GM12878 (cell line): Measurements from ENCODE around the gene LRP1B. TPM values are rescaled to one million over a fixed set of nuclear protein-coding genes. Genes with fewer than 3 reads are reported as not detected.

Experiments
- ATAC-seq: fragments of 200-7000 bp; cut with Tn5 transposase; 3 replicates; pipeline ENCODE4 v1.9.1; 2020; ENCODE audit warnings: mild to moderate bottlenecking, moderate library complexity
- BruUV-seq: library from RNA; stranded (reverse); fragments of 400-500 nt; replicated peaks from 2 replicates; lab custom pipeline; 2021; lab: Mats Ljungman, UMichigan
- CTCF ChIA-PET: fragments of 300-600 bp; sonication (Branson Sonifier 250); formaldehyde crosslinking; extraction: SDS; loops from one replicate; lab custom pipeline; 2021; ENCODE audit warnings: inconsistent platforms; lab: Yijun Ruan, JAX
- POLR2A ChIA-PET: fragments of 350-600 bp; formaldehyde crosslinking; extraction: SDS; loops from one replicate; lab custom pipeline; 2021; ENCODE audit warnings: inconsistent platforms; lab: Charles Lee
- RAD21 ChIA-PET: fragments of 300-600 bp; sonication (Branson Sonifier 250); formaldehyde crosslinking; loops from one replicate; lab custom pipeline; 2023; ENCODE audit warnings: antibody characterized with exemption; ENCODE audit not compliant: unreplicated experiment; lab: Charles Lee
- SMC1A ChIA-PET: fragments of 300-600 bp; sonication (Branson Sonifier 250); formaldehyde crosslinking; loops from one replicate; lab custom pipeline; 2023; ENCODE audit not compliant: unreplicated experiment, uncharacterized antibody; lab: Charles Lee
- DNase-seq: peaks from one replicate; pipeline ENCODE4 v3.0.0-alpha.2; 2011; ENCODE audit warnings: low read depth, low spot score
- FAIRE-seq: peaks from 3 replicates; lab custom pipeline; 2011; peaks lifted over from hg19 to GRCh38; lab: Jason Lieb, UNC
- H2AFZ ChIP-seq: 2 replicates; pipeline ENCODE4 v1.6.0; 2011; ENCODE audit warnings: low read depth, low read length, control low read depth; ENCODE audit not compliant: control insufficient read depth
- H3K27ac ChIP-seq: 2 replicates; pipeline ENCODE4 v1.5.1; 2011; ENCODE audit warnings: control low read depth; ENCODE audit not compliant: control insufficient read depth, insufficient read depth
- H3K27me3 ChIP-seq, 2 experiments: replicated peaks in 1 of 2; 2 replicates each; pipeline versions ENCODE4 v1.6.0 to v1.6.1; 2011; ENCODE audit warnings: low read length in 1 of 2; ENCODE audit not compliant: control insufficient read depth in 2 of 2, insufficient read depth in 2 of 2
- H3K36me3 ChIP-seq, 2 experiments: 2 replicates each; pipeline ENCODE4 v1.5.1; 2011; ENCODE audit warnings: low read length in 1 of 2; ENCODE audit not compliant: control insufficient read depth in 2 of 2, insufficient read depth in 2 of 2
- H3K4me1 ChIP-seq: 2 replicates; pipeline ENCODE4 v1.6.1; 2011; ENCODE audit warnings: mild to moderate bottlenecking, low read length, moderate library complexity, mixed read lengths; ENCODE audit not compliant: control insufficient read depth, insufficient read depth
- H3K4me2 ChIP-seq: 2 replicates; pipeline ENCODE4 v1.6.0; 2011; ENCODE audit warnings: control low read depth; ENCODE audit not compliant: control insufficient read depth, insufficient read depth
- H3K4me3 ChIP-seq: fragments of 200-600 bp; sonication (generic); 2 replicates; pipeline ENCODE4 v1.5.1; 2016
- H3K79me2 ChIP-seq: 2 replicates; pipeline ENCODE4 v1.6.0; 2011; ENCODE audit warnings: low read length; ENCODE audit not compliant: control insufficient read depth, insufficient read depth
- H3K9ac ChIP-seq: 2 replicates; pipeline ENCODE4 v1.8.0; 2011; ENCODE audit warnings: low read length, control low read depth, mixed read lengths; ENCODE audit not compliant: control insufficient read depth, insufficient read depth
- H3K9me3 ChIP-seq: replicated peaks from 3 replicates; pipeline ENCODE4 v1.5.1; 2011; ENCODE audit warnings: mild to moderate bottlenecking, low read length; ENCODE audit not compliant: control insufficient read depth, insufficient read depth
- H4K20me1 ChIP-seq: 2 replicates; pipeline ENCODE4 v1.6.0; 2011; ENCODE audit not compliant: control insufficient read depth, insufficient read depth
- BHLHE40 ChIP-seq, 2 experiments: fragments of 450-650 bp in 1 of 2; IDR thresholded peaks; 2 replicates each; pipeline ENCODE4 v1.6.1; 2011 to 2017; ENCODE audit warnings: low read depth in 2 of 2, borderline replicate concordance in 1 of 2, improper control_type of control experiment in 1 of 2, low read length in 1 of 2, mild to moderate bottlenecking in 1 of 2
- SMAD1 ChIP-seq: fragments of 450-650 bp; IDR thresholded peaks from 2 replicates; pipeline ENCODE4 v1.6.1; 2018; ENCODE audit warnings: mild to moderate bottlenecking, low read depth; ENCODE audit not compliant: partially characterized antibody
- TCF3 ChIP-seq: IDR thresholded peaks from 2 replicates; pipeline ENCODE4 v1.6.1; 2012; ENCODE audit warnings: low read depth, mild to moderate bottlenecking, low read length, borderline replicate concordance; ENCODE audit not compliant: insufficient read depth
- ZBTB4 ChIP-seq: fragments of 450-650 bp; formaldehyde crosslinking; IDR thresholded peaks from 2 replicates; pipeline ENCODE4 v1.4.0; 2022; ENCODE audit warnings: mild to moderate bottlenecking, moderate library complexity
- WGBS: methylation state at CpG from one replicate; pipeline ENCODE4 v1.1.6; 2016; ENCODE audit warnings: low lambda C conversion rate; ENCODE audit not compliant: insufficient replicate concordance, insufficient coverage; ENCODE audit errors: missing lambda C conversion rate; 5-methylcytosine and 5-hydroxymethylcytosine counted together
- in situ Hi-C: fragments of 300-500 bp; cut with MboI; formaldehyde crosslinking; loops from 9 replicates; pipeline ENCODE4 v1.14.3; 2018; ENCODE audit warnings: mixed read lengths
- intact Hi-C: fragments of 100-400 bp; cut with micrococcal nuclease; formaldehyde crosslinking; loops from one replicate; pipeline ENCODE4 v1.14.2; 2022; ENCODE audit not compliant: unreplicated experiment
- polyA plus RNA-seq, 11 experiments: library from polyadenylated mRNA; depleted of rRNA in 4 of 11; unstranded in 6 of 11; stranded (reverse) in 5 of 11; fragments of >200 nt; fragmentation: Nextera tagmentation in 4 of 11; fragmentation: Illumina TruSeq in 1 of 11; extraction: Ambion mirVana in 4 of 11; extraction: Trizol in 1 of 11; gene quantifications; 1 replicate in 1 of 11; 2 replicates in 10 of 11; pipeline versions ENCODE4 v1.2.1 to v1.2.3, GENCODE V29; 2011 to 2016; ENCODE audit warnings: inconsistent platforms in 2 of 11, missing spikeins in 2 of 11, low read depth in 1 of 11
- total RNA-seq, 4 experiments: library from RNA; depleted of rRNA in 3 of 4; stranded (reverse); fragments of >200 nt in 3 of 4; fragmentation: Illumina TruSeq in 1 of 4; extraction: Trizol in 1 of 4; gene quantifications; 2 replicates each; pipeline versions ENCODE4 v1.2.1 to v1.2.3, GENCODE V29; 2013 to 2021
- TF ChIP-seq, protein P1 (sequence below): fragments of 450-650 bp; formaldehyde crosslinking; IDR thresholded peaks from 2 replicates; pipeline ENCODE4 v1.5.0; 2022; ENCODE audit warnings: mild to moderate bottlenecking, missing genetic modification characterization
- TF ChIP-seq, protein P2 (sequence below): IDR thresholded peaks from 2 replicates; pipeline ENCODE4 v1.6.1; 2012; ENCODE audit warnings: mild to moderate bottlenecking, low read depth, low read length
- TF ChIP-seq, protein P3 (sequence below): IDR thresholded peaks from 2 replicates; pipeline ENCODE4 v1.6.1; 2012; ENCODE audit warnings: low read depth, low read length, improper control_type of control experiment
- TF ChIP-seq, protein P4 (sequence below): fragments of 450-650 bp; IDR thresholded peaks from 2 replicates; pipeline ENCODE4 v1.6.1; 2017; ENCODE audit warnings: borderline replicate concordance

LRP1B gene
- total and polyA plus RNA-seq, 10 of the 15 experiments (the other 5 are each of a cell fraction or from before 2014, with no cell fraction given): under 0.01 to 0.06 (median 0.03) TPM; not detected in 5

DNA sequence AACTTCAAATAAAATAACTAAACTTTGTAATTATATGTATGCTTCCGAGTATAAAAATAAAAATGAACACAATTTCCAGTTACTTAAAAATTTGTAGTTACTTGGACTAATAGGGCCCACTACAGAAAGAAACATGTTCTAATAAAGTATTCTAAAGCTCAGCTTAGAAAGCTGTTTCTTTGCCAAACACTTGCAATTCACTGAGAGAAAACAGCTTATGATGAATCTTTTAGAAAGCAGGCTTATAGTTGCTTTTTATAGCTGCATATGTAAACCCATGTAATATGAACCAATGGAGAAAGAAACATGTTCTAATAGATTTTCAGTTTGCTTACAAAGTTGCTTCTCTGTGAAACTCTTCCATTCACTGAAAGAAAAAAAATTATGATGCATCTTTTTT is 766.0 kb downstream of the LRP1B start (continued):
- TF ChIP-seq ZBTB4 (CRISPR knock-in tag): no peak
- TF ChIP-seq, protein P1, sequence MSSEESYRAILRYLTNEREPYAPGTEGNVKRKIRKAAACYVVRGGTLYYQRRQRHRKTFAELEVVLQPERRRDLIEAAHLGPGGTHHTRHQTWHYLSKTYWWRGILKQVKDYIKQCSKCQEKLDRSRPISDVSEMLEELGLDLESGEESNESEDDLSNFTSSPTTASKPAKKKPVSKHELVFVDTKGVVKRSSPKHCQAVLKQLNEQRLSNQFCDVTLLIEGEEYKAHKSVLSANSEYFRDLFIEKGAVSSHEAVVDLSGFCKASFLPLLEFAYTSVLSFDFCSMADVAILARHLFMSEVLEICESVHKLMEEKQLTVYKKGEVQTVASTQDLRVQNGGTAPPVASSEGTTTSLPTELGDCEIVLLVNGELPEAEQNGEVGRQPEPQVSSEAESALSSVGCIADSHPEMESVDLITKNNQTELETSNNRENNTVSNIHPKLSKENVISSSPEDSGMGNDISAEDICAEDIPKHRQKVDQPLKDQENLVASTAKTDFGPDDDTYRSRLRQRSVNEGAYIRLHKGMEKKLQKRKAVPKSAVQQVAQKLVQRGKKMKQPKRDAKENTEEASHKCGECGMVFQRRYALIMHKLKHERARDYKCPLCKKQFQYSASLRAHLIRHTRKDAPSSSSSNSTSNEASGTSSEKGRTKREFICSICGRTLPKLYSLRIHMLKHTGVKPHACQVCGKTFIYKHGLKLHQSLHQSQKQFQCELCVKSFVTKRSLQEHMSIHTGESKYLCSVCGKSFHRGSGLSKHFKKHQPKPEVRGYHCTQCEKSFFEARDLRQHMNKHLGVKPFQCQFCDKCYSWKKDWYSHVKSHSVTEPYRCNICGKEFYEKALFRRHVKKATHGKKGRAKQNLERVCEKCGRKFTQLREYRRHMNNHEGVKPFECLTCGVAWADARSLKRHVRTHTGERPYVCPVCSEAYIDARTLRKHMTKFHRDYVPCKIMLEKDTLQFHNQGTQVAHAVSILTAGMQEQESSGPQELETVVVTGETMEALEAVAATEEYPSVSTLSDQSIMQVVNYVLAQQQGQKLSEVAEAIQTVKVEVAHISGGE (CRISPR knock-in tag): no peak
- TF ChIP-seq SMAD1: no peak
- TF ChIP-seq, all 136 proteins: peak for 0

GRCh38 chr2:141362311-141362710 is 768.5 kb downstream of the LRP1B start:
- H3K9ac ChIP-seq: no peak overlapping the region
- RAD21 ChIA-PET: no interaction called here
- 60% methylated on average over 4 of the region's 4 CpGs for WGBS
- in situ Hi-C loops (no loop called here), intact Hi-C loops (no loop called here)
- H3K36me3 ChIP-seq: no peaks in the 10 kb centered on the region
- no peak overlapping the region for H3K4me3 ChIP-seq
- no peak for DNase-seq
- no peaks in the 10 kb centered on the region for H4K20me1 ChIP-seq
- SMC1A ChIA-PET: no interaction called here
- no TSS peak for BruUV-seq
- POLR2A ChIA-PET: no interaction called here
- ATAC-seq: no peak
- H2AFZ ChIP-seq: no peak overlapping the region
- H3K4me1 ChIP-seq: no peaks in the 10 kb centered on the region
- H3K9me3 ChIP-seq: no peaks in the 10 kb centered on the region
- H3K27ac ChIP-seq: no peak overlapping the region
- no peaks in the 10 kb centered on the region for H3K27me3 ChIP-seq
- FAIRE-seq: no peak
- CTCF ChIA-PET: interaction anchor here (1.4 kb wide), 1 partner anchor 28 kb away, joined by 3 read pairs; no protein-coding TSS in a partner anchor
- H3K79me2 ChIP-seq: no peaks in the 10 kb centered on the region
- H3K4me2 ChIP-seq: no peak overlapping the region
- TF ChIP-seq, protein P2, sequence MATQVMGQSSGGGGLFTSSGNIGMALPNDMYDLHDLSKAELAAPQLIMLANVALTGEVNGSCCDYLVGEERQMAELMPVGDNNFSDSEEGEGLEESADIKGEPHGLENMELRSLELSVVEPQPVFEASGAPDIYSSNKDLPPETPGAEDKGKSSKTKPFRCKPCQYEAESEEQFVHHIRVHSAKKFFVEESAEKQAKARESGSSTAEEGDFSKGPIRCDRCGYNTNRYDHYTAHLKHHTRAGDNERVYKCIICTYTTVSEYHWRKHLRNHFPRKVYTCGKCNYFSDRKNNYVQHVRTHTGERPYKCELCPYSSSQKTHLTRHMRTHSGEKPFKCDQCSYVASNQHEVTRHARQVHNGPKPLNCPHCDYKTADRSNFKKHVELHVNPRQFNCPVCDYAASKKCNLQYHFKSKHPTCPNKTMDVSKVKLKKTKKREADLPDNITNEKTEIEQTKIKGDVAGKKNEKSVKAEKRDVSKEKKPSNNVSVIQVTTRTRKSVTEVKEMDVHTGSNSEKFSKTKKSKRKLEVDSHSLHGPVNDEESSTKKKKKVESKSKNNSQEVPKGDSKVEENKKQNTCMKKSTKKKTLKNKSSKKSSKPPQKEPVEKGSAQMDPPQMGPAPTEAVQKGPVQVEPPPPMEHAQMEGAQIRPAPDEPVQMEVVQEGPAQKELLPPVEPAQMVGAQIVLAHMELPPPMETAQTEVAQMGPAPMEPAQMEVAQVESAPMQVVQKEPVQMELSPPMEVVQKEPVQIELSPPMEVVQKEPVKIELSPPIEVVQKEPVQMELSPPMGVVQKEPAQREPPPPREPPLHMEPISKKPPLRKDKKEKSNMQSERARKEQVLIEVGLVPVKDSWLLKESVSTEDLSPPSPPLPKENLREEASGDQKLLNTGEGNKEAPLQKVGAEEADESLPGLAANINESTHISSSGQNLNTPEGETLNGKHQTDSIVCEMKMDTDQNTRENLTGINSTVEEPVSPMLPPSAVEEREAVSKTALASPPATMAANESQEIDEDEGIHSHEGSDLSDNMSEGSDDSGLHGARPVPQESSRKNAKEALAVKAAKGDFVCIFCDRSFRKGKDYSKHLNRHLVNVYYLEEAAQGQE: no peak
- TF ChIP-seq, protein P3, sequence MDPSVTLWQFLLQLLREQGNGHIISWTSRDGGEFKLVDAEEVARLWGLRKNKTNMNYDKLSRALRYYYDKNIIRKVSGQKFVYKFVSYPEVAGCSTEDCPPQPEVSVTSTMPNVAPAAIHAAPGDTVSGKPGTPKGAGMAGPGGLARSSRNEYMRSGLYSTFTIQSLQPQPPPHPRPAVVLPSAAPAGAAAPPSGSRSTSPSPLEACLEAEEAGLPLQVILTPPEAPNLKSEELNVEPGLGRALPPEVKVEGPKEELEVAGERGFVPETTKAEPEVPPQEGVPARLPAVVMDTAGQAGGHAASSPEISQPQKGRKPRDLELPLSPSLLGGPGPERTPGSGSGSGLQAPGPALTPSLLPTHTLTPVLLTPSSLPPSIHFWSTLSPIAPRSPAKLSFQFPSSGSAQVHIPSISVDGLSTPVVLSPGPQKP: no peak
- TF ChIP-seq, protein P4, sequence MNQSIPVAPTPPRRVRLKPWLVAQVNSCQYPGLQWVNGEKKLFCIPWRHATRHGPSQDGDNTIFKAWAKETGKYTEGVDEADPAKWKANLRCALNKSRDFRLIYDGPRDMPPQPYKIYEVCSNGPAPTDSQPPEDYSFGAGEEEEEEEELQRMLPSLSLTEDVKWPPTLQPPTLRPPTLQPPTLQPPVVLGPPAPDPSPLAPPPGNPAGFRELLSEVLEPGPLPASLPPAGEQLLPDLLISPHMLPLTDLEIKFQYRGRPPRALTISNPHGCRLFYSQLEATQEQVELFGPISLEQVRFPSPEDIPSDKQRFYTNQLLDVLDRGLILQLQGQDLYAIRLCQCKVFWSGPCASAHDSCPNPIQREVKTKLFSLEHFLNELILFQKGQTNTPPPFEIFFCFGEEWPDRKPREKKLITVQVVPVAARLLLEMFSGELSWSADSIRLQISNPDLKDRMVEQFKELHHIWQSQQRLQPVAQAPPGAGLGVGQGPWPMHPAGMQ: no peak
- TF ChIP-seq BHLHE40 (IDR thresholded peaks at IDR 0.05; ENCODE audit: borderline replicate concordance in 1 of 2, low read depth in 2 of 2, low read length in 1 of 2) (no peak), TCF3 (no peak)
